ENCODE measurements around the gene NFRKB.
A peak's percentile ranks its signal among the peaks of the same experiment; 100 is the strongest.

Gene NFRKB

GRCh38 chr11:129894278-129895125 lies 876 bp downstream of the NFRKB start:
- TF ChIP-seq, protein P1, sequence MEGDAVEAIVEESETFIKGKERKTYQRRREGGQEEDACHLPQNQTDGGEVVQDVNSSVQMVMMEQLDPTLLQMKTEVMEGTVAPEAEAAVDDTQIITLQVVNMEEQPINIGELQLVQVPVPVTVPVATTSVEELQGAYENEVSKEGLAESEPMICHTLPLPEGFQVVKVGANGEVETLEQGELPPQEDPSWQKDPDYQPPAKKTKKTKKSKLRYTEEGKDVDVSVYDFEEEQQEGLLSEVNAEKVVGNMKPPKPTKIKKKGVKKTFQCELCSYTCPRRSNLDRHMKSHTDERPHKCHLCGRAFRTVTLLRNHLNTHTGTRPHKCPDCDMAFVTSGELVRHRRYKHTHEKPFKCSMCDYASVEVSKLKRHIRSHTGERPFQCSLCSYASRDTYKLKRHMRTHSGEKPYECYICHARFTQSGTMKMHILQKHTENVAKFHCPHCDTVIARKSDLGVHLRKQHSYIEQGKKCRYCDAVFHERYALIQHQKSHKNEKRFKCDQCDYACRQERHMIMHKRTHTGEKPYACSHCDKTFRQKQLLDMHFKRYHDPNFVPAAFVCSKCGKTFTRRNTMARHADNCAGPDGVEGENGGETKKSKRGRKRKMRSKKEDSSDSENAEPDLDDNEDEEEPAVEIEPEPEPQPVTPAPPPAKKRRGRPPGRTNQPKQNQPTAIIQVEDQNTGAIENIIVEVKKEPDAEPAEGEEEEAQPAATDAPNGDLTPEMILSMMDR (IDR thresholded peaks at IDR 0.05) = no peak

DNA sequence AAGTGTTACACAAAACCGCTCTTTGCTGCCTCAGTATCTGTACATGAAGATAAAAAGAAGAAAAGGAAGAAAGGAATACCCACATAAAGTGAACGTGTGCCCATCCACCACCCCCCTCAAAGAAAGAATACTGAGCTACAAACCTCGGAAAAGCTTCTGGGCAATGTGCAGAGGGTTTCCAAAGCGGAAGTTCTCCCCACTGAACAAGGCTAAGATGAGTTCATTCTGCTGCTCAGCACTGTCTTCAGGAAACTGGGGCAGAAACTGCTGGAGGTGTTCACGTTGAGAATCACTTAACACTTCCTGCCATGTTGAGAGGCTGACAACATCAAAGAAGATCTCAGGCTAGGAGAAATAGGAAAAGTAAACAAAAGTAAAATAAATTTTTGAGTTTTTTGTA lies 6.9 kb downstream of the NFRKB start:
- TF ChIP-seq, protein P1 (IDR thresholded peaks at IDR 0.05) = no peak

- TF ChIP-seq, protein P1 (IDR thresholded peaks at IDR 0.05) = no peak
These were observed 10.0 kb downstream of the NFRKB start for GRCh38 chr11:129885381-129885780.

- TF ChIP-seq, protein P1 (IDR thresholded peaks at IDR 0.05) = no peak
These were observed 10.8 kb downstream of the NFRKB start for GRCh38 chr11:129884581-129884980.

DNA sequence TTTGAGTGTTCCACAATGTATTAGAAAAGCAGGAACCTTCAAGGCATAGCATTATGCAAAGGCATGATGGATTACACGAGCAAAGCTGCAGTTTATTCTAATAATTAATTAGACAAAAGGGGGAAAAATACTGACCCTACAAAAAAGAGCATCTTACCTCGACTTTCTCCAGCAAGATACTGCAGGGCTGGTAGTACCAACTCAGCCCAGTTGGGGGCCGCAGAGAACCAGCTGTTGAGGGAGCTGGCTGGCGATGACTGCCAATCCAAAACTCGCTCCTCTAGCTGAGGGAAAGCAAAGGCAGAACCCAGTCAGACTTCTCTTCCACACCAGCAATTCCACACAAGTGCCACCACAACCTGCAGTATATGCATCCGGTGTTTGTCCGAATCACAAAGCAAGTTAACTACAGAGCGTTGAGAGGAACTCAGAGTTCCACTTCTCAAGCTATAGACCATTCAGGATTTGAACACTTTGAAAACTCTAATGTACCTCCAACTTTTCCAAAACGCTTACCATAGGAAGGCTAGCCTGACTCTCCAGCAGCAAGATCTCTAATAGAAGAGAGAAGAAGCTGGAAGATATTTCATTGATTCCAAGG lies 13.7 kb downstream of the NFRKB start:
- TF ChIP-seq, protein P1 (IDR thresholded peaks at IDR 0.05) = peak; percentile 70

DNA sequence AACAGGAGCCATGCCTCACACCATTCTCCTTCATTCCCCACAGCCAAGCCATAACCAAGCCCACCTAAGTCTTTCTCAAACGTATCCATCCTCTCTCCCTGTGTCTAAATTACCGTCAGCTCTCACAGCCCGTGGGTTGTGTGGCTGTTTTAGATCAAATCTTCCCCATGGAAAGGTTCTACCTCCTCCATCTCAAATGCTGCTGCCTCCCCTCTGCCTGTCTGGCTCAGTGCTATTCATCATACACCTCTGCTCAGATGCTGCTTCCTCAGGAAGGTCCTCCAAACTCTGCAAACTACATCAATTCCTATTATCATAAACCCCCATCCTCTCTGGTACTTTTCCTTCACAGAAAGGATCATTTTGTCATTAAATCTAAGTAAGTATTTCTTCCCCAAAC lies 15.1 kb downstream of the NFRKB start:
- TF ChIP-seq, protein P1 (IDR thresholded peaks at IDR 0.05) = no peak

DNA sequence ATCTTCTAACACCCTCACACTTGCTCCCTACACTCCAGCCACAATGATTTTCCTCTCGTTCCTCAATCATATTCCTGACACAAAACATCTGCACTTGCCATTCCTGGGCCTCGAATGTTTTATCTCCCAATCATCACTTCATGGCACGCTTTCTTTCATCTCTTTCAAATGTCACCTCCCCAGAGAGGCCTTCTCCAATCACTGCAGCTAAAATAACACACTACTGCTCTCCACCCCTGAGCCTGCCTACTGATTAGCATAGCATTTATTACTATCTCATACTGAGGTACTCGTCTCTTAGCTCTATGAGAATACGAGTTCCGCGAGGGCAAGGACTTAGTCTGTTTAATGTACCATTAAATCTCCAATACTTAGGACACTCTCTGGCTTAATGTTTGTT lies 23.5 kb downstream of the NFRKB start:
- TF ChIP-seq, protein P1 (IDR thresholded peaks at IDR 0.05) = no peak

All from LNCAP (cell line).